Dendritic cell treated with granulocyte-macrophage colony-stimulating factor and Interleukin-4, amounts not matched to agents 40 ng/mL and 50 ng/mL, for 4 days (primary cell): ENCODE data around the gene TAS1R1.
"Not testable (repeated sequence)": the region's sequence is repeated elsewhere in the genome, so short reads cannot be mapped to it uniquely, and the experiment has no call there.

Source experiments
- H3K27ac Mint-ChIP-seq: one replicate; pipeline ENCODE4 v1.8.0; 2022; ENCODE audit warnings: mild to moderate bottlenecking, mixed read lengths
- H3K27me3 Mint-ChIP-seq: one replicate; pipeline ENCODE4 v1.8.0; 2022; ENCODE audit warnings: mild to moderate bottlenecking, mixed read lengths
- H3K36me3 Mint-ChIP-seq: one replicate; pipeline ENCODE4 v1.8.0; 2022; ENCODE audit warnings: low read depth, mixed read lengths
- H3K4me1 Mint-ChIP-seq: one replicate; pipeline ENCODE4 v1.8.0; 2022; ENCODE audit warnings: low read depth, mixed read lengths
- H3K4me3 Mint-ChIP-seq: one replicate; pipeline ENCODE4 v1.8.0; 2022; ENCODE audit warnings: mild to moderate bottlenecking, moderate library complexity, mixed read lengths
- H3K9me3 Mint-ChIP-seq: one replicate; pipeline ENCODE4 v1.8.0; 2022; ENCODE audit warnings: mixed read lengths
- intact Hi-C: fragments of 100-400 bp; cut with micrococcal nuclease; formaldehyde crosslinking; loops from one replicate; pipeline ENCODE4 v1.15.0; 2022

The TAS1R1 gene

DNA sequence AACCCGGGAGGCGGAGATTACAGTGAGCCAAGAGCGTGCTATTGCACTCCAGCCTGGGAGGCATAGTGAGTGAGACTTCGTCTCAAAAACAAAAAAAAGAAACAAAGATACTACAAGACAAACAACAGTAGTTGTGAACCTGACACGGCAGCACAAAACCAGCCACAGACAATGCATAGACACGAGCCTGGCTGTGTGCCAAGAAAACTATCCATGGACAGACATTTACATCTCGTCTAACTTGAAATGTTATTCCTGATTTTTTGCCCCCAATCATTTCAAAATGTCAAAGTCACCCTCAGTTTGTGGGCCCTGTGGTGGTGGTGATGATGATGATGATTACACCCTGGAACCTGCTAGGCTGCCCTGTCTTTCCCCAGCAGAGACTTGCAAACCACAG lies 41.2 kb downstream of the TAS1R1 start:
- Mint-ChIP-seq H3K27ac (no peak overlapping the region), H3K4me1 (peaks cover 93% of the 10 kb centered on the region), H3K36me3 (peaks cover 95% of the 10 kb centered on the region), H3K27me3 (no peaks in the 10 kb centered on the region), H3K9me3 (no peaks in the 10 kb centered on the region), H3K4me3 (no peak overlapping the region)
- intact Hi-C loops = no loop called here

DNA sequence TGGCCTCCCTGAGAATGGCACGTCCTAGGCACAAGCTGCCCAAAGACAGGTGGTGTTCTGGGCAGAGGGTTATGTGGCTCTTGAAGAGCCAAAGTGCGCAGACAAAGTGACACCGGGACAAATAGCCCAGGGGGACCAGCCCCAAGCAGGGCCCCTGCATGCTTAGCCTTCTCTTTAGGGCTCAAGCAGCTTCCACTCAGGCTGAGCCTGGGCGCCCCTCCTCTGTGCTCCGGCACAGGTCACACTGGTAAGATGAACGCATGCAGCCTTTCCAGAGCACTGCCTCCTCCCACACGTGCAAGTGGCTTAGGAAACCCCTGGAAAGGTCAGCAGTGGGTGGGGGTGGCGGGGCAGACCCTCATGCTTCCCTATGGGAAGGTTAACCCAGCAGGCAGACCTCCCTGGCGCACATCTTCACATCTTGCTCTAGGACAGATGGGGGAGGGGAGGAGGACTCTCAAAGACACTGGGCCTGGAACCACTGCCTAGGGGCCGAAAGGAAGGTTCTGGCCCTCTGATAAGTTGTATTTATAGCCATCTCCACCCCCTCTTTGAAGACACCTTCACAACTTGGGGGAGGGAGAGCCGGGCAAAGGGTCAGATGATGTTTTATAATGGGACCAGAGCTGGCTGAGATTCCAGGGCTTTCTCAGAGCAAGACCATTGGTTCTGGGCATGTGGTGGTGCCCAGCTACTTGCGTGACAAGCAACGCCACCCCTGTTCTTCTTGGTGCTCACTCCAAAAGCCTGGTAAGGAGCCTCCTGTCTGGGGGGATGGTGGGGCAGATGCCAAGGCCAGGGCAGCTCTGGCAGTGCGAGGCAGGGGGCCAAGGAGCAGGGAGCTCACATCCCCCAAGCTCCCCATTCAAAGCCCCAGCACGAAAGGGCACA lies 42.0 kb downstream of the TAS1R1 start:
- intact Hi-C loops = no loop called here
- Mint-ChIP-seq H3K9me3 (no peaks in the 10 kb centered on the region), H3K36me3 (peaks cover 95% of the 10 kb centered on the region), H3K27ac (no peak overlapping the region), H3K27me3 (no peaks in the 10 kb centered on the region), H3K4me1 (peaks cover 85% of the 10 kb centered on the region), H3K4me3 (no peak overlapping the region)

DNA sequence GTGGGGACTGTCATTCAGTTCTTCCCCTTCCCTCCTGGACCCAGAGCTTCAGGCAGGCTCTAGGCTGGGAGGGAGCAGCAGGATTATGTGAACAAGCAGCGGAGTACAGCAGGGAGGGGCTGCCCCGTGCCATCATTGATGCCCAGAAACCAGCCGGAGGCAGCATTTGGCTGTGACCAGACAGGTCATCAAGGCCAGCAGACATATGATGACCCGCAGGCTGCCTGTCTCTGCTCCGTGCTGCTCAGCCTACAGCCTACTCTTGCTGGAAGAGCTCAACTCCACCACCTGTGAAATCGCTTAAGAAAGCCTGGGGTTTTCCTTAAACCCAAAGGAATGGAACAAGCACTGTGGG lies 42.6 kb downstream of the TAS1R1 start:
- Mint-ChIP-seq H3K4me1 (peaks cover 79% of the 10 kb centered on the region), H3K27me3 (no peaks in the 10 kb centered on the region), H3K9me3 (no peaks in the 10 kb centered on the region), H3K36me3 (peaks cover 92% of the 10 kb centered on the region), H3K27ac (no peak overlapping the region), H3K4me3 (no peak overlapping the region)
- intact Hi-C loops = no loop called here

DNA sequence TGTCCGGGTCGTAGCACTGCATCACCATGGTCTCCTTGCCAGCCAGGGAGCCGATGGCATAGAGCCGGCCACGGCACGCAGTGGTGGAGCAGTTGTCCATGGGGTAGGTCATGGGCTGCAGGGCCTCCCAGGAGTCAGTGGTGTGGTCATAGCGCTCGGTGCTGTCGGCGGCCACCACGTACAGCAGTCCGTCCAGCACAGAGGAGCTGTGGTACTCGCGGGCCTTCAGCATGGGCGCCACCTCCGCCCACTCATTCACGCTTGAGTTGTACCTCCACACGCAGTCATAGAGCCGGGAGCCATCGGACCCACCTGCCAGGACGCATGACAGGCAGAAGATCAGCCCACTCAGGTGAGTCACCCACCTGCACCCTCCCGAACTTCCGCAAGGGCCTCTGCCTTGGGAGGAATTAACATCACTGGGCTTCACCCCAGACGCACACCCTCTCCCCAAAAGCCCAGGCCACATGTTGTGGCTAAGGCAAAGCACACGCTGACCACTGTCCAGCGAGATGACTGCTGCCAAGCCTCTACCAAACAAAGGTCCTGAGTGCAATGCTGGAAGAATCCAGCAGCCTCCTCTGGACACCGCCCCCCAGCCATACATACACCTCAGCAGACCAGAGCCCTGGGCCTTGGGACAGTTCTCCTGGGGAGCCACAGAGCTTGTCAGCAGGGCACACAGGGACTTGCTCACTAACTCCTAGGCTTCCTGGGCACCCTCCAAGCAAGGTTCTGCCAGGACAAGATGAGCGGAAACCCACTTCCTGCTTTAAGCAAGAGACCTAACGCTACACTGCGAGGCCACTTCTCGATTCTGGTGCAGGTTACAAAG lies 44.3 kb downstream of the TAS1R1 start:
- H3K36me3 Mint-ChIP-seq = peaks cover 76% of the 10 kb centered on the region
- no peaks in the 10 kb centered on the region for H3K9me3 Mint-ChIP-seq
- H3K27me3 Mint-ChIP-seq = no peaks in the 10 kb centered on the region
- peaks cover 74% of the 10 kb centered on the region for H3K4me1 Mint-ChIP-seq
- intact Hi-C loops = no loop called here
- peak overlapping the region; percentile 92 for H3K4me3 Mint-ChIP-seq
- H3K27ac Mint-ChIP-seq = peak overlapping the region; percentile 98

DNA sequence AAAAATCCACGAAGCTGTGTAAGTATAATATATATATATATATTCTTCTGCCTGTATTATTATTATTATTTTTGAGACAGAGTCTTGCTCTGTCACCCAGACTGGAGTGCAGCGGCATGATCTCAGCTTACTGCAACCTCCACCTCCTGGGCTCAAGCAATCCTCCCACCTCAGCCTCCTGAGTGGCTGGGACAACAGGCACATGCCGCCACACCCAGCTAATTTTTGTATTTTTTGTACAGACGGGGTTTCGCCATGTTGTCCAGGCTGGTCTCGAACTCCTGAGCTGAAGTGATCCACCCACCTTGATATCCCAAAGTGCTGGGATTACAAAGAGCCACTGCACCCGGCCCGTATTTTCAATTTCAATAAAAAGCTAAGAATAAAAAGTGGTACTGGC lies 44.9 kb downstream of the TAS1R1 start:
- intact Hi-C loops = loop anchor here (5.0 kb wide), 1 partner anchor 48 kb away; the partner anchor contains the start of gene NOL9
- peaks cover 70% of the 10 kb centered on the region for H3K36me3 Mint-ChIP-seq
- H3K27ac Mint-ChIP-seq = peak overlapping the region; percentile 98
- H3K4me3 Mint-ChIP-seq = peak overlapping the region; percentile 92
- H3K4me1 Mint-ChIP-seq = peaks cover 67% of the 10 kb centered on the region
- H3K9me3 Mint-ChIP-seq, H3K27me3 Mint-ChIP-seq: not testable (repeated sequence)

DNA sequence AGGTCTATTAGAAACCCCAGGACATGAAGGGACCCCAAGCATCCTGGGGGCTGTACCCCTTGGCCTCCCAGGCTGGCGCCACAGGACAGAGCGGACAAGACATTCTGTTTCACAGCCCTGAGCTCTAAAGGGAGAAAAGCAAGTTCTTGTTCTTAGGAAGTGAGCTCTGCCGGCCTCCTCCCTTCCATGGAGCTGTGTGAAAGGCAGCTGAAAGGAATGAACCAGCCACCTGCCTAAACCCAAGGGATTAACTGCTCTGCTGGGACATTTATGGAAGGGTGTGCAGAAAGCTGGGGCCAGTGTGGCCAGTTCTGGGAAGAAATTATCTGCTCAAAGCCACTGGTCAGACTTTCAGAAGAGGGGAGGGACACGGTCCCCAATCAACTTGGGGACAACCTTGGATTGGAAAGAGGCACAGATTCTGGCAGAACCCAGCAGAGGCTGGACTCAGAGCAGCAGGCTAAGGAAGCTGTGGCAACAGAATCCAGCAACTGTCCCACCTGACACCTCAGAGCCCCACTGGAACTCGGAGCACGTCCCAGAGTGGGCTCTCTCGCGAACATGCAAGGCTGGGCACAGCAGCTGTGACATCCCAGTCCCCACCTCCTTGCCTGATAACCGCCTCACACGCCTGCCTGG lies 45.4 kb downstream of the TAS1R1 start:
- Mint-ChIP-seq H3K4me1 (peaks cover 62% of the 10 kb centered on the region), H3K4me3 (peak overlapping the region; percentile 92), H3K27me3 (no peaks in the 10 kb centered on the region), H3K27ac (peak overlapping the region; percentile 98), H3K9me3 (no peaks in the 10 kb centered on the region), H3K36me3 (peaks cover 64% of the 10 kb centered on the region)
- intact Hi-C loops = loop anchor here (5.0 kb wide), 1 partner anchor 48 kb away; the partner anchor contains the start of gene NOL9

DNA sequence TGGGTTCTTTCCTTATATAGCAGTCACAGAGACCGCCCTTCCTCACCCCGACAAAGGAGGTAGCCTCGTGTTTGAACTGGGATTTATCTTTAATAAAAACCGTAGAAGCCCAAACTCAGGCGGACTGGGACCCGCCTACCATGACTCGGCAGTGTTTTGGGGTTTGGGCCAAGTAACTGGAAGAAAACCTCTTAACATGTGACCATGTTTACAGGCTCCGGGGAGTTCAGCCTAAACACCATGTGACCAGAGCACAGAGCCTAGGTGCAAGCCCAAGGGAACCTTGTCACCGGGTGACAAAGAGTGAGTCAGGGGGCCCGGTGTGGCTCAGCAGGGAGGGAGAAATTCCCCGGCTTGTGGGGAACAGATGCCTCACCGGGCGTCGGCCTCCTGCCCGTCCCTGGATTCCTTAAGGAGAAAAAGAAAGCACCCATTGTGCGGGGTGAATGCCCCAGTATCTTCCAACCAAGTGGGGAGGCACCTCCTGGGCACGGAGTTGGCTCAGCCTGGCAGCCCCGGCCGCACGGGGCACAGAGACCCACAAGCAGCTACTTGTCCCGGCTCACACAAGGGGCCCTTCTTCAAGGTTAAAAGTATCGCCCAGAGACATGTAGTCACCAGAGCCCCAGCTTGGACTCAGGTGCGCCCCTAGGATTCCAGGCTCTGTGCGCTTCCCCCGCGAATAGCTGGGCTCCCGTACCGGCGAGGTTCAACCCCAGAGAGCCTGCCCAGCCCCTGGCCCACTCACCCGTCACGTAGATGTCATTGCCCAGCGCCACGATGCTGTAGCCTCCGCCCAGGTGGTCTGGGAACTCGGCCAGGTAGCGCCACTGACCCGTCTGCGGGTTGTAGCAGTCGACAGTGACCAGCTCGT lies 46.2 kb downstream of the TAS1R1 start:
- Mint-ChIP-seq H3K36me3 (peaks cover 57% of the 10 kb centered on the region), H3K4me1 (peaks cover 54% of the 10 kb centered on the region), H3K4me3 (peak overlapping the region; percentile 92), H3K27ac (peak overlapping the region; percentile 98), H3K9me3 (no peaks in the 10 kb centered on the region), H3K27me3 (no peaks in the 10 kb centered on the region)
- intact Hi-C loops = loop anchor here (5.0 kb wide), 1 partner anchor 49 kb away; the partner anchor contains the start of gene NOL9

DNA sequence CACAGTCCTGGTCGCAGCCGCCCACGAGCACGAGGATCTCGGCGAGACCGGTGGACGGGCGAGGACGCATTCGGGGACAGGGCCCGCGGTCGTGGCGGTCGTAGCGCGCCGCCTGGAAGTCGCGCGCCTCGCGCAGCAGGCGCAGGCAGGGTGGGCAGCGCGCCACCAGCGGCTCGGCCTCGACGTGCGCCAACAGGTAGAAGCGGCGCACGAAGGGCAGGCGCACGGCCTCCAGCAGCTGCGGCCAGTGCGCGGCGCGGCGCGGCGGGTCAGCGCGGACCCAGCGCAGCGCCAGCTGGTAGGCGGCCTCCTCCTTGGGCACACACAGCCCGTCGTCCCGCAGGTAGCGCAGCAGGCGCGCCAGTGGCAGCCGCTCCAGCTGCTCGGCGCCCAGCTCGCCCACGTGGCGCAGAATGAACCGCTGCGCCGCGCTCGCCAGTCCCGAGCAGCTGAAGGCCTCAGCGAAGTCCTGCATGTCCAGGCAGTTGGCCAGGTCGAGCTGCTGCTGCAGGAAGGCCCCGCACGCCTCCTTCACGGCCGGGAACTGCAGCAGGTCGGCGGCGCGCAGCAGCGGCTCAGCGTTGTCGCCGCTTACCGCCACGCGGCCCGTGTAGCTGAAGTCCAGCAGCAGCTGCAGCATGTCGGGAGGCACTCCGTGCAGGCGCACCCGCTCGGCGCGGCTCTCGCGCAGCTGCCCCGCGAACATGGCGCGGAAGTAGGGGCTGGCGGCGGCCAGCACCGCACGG lies 47.0 kb downstream of the TAS1R1 start:
- intact Hi-C loops = loop anchor here (5.0 kb wide), 1 partner anchor 50 kb away; the partner anchor contains the start of gene NOL9
- peaks cover 46% of the 10 kb centered on the region for H3K4me1 Mint-ChIP-seq
- no peaks in the 10 kb centered on the region for H3K9me3 Mint-ChIP-seq
- H3K27ac Mint-ChIP-seq = peak overlapping the region; percentile 98
- no peaks in the 10 kb centered on the region for H3K27me3 Mint-ChIP-seq
- peak overlapping the region; percentile 92 for H3K4me3 Mint-ChIP-seq
- peaks cover 49% of the 10 kb centered on the region for H3K36me3 Mint-ChIP-seq

DNA sequence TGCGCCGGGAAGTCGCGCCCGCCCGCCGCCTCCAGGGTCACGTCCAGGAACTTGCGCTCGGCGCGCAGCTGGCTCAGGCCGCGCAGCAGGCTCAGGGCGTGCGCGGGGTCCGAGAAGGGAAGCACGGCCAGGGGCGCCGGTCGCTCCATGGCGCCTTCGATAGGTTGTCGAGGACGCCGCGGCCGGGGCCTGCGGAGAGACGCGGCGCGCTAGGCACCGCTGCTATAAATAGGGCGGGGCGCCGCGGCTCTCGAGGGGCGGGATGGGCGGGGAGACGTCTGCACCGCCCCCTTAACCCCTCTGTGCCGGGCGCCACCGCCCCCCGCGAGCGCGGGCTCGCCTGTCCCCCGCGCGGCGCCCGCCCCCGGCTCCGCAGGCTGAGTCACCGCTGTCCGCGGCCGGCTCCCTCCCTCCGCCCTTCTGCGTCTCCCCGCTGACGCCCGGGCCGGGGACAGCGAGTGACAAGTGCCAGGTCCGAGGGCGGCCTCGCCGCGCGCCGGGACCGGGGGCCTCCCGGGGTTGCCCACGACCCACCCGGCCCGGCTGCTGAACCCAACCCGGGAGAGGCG lies 47.6 kb downstream of the TAS1R1 start, which contains the start of gene KLHL21:
KLHL21 (minus strand) TSS at position 201 of the 569 bp plus-strand sequence; CDS start at position 149, 52 bp downstream.
- H3K9me3 Mint-ChIP-seq = no peaks in the 10 kb centered on the region
- H3K27ac Mint-ChIP-seq = peak within 1 kb of the TSS; percentile 98
- peaks cover 3% of the 10 kb centered on the region for H3K27me3 Mint-ChIP-seq
- intact Hi-C loops = loop anchor here (1.0 to 5.0 kb wide), 2 partner anchors 11 to 50 kb away; partner anchors contain the start of genes NOL9 and PHF13
- peak within 1 kb of the TSS; percentile 92 for H3K4me3 Mint-ChIP-seq
- peaks cover 42% of the 10 kb centered on the region for H3K36me3 Mint-ChIP-seq
- peaks cover 40% of the 10 kb centered on the region for H3K4me1 Mint-ChIP-seq

DNA sequence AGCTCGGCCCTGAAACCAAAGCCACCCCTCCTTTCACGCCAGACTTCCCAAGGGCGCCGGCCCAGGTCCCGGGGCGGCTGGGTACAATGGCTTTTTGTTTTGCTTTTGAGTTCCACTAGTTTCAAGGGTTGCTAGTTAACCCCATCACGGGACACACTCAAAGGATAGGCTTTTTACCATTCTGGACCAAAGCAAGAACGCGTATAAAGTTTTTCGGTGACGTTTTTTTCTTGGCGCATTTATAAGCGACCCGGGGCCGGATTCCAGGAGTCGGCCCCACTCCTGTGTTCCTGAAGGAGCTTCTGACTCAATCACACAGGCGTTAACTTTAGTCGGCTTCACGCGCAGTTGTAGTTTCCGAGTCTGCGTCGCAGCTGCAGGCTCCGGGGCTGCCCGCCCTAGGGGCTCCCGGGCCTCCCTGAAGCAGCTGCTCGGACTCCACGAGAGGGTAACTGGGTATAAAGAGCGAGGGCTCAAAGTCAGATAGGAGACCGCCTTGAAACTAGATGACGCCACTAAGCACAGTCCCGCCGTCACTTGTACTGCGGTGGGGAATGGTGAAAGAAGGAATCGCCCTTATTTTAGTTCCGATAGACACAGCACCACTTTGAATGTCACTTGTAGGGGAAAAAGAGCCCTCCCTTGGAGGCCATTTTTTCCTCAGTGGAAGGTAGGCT lies 48.3 kb downstream of the TAS1R1 start:
- intact Hi-C loops = loop anchor here (1.0 to 5.0 kb wide), 2 partner anchors 10 to 51 kb away; partner anchors contain the start of genes NOL9 and PHF13
- Mint-ChIP-seq H3K27ac (peak overlapping the region; percentile 98), H3K4me3 (peak overlapping the region; percentile 74), H3K27me3 (peaks cover 3% of the 10 kb centered on the region), H3K4me1 (peaks cover 33% of the 10 kb centered on the region), H3K36me3 (peaks cover 36% of the 10 kb centered on the region), H3K9me3 (no peaks in the 10 kb centered on the region)

DNA sequence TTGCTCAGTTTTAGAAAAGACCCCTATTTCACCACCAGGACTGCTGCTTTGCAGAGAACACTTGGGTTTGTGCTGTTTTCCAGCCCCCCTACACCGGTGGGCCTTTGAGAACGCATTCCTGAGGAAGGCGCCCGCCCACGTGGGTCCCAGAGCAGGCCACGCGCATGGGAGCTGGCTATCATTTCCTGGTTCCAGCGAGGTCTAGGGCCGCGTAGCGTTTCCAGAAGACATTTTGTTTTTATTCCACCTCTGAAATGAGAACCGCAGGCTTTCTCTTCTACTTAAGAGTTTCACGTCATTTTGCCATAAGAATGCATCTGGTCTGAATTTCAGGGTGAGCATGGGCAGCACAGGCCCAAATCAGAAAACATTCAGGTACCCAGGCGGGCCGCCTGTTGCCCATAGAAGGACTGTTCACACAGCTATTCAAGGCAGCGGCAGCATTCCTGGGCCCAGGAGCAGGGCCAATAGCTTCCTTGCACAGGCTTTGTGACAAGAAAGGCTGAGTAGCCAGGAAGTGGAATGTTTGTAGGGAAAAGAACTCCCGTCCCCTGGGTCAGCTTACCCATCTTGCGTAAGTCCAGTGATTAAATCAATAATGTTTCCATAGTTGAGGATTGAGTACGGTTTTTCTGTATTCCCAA lies 48.9 kb downstream of the TAS1R1 start:
- no peaks in the 10 kb centered on the region for H3K9me3 Mint-ChIP-seq
- H3K4me1 Mint-ChIP-seq = peaks cover 27% of the 10 kb centered on the region
- intact Hi-C loops = loop anchor here (1.0 to 5.0 kb wide), 2 partner anchors 9 to 52 kb away; partner anchors contain the start of genes NOL9 and PHF13
- peak overlapping the region; percentile 98 for H3K27ac Mint-ChIP-seq
- peaks cover 29% of the 10 kb centered on the region for H3K36me3 Mint-ChIP-seq
- peak overlapping the region; percentile 74 for H3K4me3 Mint-ChIP-seq
- peaks cover 3% of the 10 kb centered on the region for H3K27me3 Mint-ChIP-seq
